NCI-H2081 treated with DMSO at 0.1 percent for 48 hours (cell line): ENCODE data around the gene EVX2.

Experiments
- DNase-seq: peaks from one replicate; lab custom pipeline; 2025; lab: John Stamatoyannopoulos, UW

The EVX2 gene

GRCh38 chr2:176083796-176084261, at the start of gene EVX2:
Gene EVX2, minus strand, starts transcription at chr2:176083962. Its CDS starts 186 bp downstream, at chr2:176083776.
- no peak for DNase-seq

GRCh38 chr2:176133389-176133788, 49.6 kb upstream of the EVX2 start:
- no peak for DNase-seq

GRCh38 chr2:176132205-176133171, 48.7 kb upstream of the EVX2 start:
- no peak for DNase-seq

GRCh38 chr2:176131848-176132158, 48.0 kb upstream of the EVX2 start:
- DNase-seq: no peak

- DNase-seq: no peak
Observed at GRCh38 chr2:176130957-176131847, 47.4 kb upstream of the EVX2 start.

GRCh38 chr2:176130147-176130956, 46.6 kb upstream of the EVX2 start:
- no peak for DNase-seq

GRCh38 chr2:176129813-176130146, 46.0 kb upstream of the EVX2 start:
- DNase-seq: no peak

GRCh38 chr2:176128982-176129796, 45.4 kb upstream of the EVX2 start, which contains the start of gene HOXD8:
Gene HOXD8, plus strand, starts transcription at chr2:176129705. Its CDS starts 662 bp downstream, at chr2:176130367.
- DNase-seq: peak; percentile 47

GRCh38 chr2:176128172-176128981, 44.6 kb upstream of the EVX2 start:
- no peak for DNase-seq

GRCh38 chr2:176127774-176128072, 44.0 kb upstream of the EVX2 start:
- no peak for DNase-seq

GRCh38 chr2:176126929-176127773, 43.4 kb upstream of the EVX2 start:
- peak; percentile 14 for DNase-seq

- DNase-seq: no peak
Observed at GRCh38 chr2:176125772-176126054, 42.0 kb upstream of the EVX2 start.

GRCh38 chr2:176124947-176125771, 41.4 kb upstream of the EVX2 start:
- no peak for DNase-seq

- no peak for DNase-seq
Observed at GRCh38 chr2:176124110-176124946, 40.6 kb upstream of the EVX2 start.

GRCh38 chr2:176123411-176124109, 39.8 kb upstream of the EVX2 start:
- no peak for DNase-seq

GRCh38 chr2:176122683-176123410, 39.1 kb upstream of the EVX2 start, which contains the start of gene HOXD9:
Gene HOXD9, plus strand, starts transcription at chr2:176122719. Its CDS starts 50 bp downstream, at chr2:176122769.
- no peak for DNase-seq
